ENCODE measurements around the gene TMEM151A.
"Not testable (repeated sequence)": the region's sequence is repeated elsewhere in the genome, so short reads cannot be mapped to it uniquely, and the experiment has no call there.

The TMEM151A gene

DNA sequence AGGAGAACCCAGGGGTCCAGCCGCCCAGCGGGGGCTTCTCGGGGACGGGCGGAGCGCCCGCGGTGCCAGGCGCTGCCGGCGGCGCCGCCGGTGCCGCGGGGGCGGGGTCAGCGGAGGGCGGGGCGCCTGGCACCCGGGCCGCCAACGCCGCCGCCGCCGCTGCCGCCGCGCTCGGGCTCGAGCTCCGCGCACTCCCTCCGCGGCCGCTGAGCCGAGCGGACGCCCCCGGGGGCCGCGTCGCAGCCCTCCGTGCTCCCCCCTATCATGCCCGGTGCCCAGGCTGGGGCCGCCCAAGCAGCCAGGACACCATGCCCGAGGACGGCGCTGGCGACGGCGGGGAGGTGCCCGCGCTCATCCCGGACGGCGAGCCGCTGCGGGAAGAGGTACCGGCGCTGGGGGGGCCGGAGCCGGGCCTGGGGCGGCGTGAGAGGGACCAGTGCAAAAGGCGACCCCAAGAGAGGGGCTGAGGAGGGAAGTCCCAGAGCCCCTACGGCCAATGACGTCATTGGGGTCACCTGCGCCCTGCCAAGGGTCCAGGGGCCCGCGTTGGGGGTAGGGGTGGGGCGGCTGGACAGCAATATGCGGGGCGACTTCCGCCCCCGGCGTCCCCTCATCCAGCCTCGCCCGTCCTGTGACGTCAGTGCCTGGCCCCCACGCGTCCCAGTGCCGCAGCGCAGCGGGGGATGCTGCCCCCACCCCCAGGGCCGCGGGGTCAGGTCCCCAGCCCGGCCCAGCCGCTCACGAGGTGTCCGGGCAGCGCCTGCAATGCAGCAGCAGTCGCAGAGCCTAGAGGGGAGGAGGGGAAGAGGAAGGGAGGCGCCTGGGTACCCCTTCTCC lies at the start of gene TMEM151A:
Gene TMEM151A, plus strand, starts transcription at position 189 of the 837 bp plus-strand sequence. Its CDS starts 120 bp downstream, at position 309.
- DNase-seq: no peak

DNA sequence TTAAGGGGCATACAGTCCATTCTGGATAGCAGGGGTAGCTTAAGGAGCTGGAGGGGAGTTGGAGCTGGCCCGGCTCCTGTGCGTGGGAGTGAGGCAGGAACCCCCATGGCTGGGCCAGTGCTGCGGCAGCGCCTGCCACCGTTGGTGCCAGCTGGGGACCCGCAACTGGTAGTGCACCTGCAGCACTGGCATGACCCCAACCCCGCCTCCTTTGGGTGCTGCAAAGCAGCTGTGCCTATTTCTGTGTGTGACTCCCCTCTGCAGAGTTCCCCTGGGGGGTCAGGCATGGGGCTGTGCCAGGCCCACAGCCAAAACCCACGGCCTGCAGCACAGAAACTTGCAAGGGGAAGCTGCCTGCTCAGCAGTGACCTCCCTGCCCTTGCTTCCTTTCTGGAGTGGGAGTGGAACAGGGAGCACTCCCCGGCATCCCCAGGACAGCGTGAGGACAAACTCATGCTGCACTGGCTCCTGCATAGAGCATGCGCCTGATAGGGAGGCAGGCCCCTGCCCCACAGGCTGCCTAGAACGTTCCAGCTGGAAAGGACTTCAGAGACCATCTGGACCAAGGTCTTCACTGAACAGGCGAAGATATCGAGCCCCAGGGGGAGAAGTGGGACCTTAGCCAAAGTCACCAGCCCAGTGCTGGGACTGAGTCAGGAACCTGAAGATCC lies 49.5 kb upstream of the TMEM151A start:
- no peak for DNase-seq

DNA sequence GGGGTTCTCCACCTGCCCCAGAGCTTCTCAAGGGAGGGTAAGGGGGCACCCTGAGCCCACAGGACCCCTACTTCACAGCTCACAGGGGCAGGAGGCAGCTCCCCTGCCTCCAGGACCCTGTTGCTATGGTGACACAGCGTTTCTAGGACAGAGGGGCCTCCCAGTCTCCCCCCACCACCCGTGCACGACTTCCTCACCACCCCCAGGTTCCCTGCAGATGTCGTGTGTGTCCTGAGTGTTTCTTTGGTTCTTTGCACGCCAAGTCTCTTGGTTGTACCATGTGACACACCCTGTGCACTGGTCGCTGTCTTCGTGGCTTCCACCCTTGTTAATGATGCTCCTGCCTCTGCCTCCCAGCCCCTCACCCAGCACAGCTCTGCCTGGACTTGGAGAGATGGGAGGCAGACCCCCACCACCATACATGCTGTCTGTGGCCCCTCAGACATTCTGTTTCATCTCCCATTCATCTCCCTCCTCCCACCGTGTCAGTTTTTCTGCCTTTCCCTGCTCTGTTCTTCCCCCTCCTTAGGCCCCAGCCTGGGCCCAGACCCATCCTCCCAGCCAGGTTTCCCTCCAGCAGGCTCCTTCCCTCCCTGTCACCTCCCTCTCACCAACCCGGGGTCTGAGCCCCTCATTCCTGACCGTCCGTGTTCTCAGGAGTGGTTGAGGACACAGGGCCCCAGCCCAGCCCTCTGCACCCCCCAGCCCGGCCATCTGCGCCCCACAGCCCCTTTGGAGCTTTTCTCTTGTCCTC lies 47.7 kb upstream of the TMEM151A start:
- no peak for DNase-seq

DNA sequence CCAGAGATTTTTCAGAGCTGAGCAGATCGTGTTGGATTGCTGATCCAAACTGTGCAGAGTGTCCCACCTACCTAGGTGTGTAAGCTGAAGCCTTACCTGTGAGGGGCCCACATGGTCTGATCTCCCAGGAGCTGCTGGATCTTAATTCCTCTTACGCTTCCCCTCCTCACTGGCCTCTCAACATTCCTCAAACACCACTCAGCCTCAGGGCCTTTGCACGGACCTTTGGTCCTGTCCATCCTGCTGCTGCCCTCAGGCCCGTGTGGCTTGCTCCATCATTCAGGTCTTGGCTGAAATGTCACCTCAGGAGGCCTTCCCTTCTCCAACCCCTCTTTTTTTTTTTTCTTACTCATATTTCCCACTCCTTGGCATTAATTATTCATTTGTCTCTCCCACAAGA lies 44.4 kb upstream of the TMEM151A start:
- no peak for DNase-seq

DNA sequence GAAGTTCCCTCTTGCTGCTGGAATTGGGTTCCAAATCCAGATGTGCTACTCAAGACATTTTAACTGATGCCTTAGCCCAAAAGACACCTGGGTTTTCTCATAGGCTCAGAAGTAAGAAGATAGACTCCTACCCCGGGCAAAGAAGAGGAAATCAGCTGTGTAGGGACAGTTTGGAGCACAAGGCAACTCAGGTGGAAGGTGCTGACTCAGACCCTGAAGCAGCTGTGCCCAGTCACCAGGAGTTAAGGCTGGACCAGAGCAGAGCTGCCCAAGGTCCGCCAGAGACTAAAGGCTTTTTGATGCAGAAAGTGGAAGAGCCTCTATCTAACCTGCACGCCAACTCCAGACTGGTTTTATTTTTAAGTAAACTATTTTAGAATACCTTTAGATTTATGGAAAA lies 43.9 kb upstream of the TMEM151A start:
- DNase-seq: no peak

DNA sequence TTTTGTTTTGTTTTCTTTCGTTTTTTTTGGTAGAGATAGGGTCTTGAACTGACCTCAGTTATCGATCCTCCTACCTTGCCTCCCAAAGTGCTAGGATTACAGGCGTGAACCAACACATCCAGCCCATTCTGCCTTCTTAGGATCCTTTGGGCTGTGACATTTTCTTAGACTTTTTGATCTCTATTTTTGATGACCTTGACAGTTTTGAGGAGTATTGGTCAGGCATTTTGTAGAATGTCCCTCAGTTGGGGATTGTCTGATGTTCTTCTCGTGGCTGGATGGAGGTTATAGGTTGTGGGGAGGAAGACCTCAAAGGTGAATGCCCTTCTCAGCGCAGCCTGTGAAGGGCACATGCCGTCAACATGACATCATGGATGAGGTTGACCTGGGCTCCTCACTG lies 42.8 kb upstream of the TMEM151A start:
- no peak for DNase-seq

DNA sequence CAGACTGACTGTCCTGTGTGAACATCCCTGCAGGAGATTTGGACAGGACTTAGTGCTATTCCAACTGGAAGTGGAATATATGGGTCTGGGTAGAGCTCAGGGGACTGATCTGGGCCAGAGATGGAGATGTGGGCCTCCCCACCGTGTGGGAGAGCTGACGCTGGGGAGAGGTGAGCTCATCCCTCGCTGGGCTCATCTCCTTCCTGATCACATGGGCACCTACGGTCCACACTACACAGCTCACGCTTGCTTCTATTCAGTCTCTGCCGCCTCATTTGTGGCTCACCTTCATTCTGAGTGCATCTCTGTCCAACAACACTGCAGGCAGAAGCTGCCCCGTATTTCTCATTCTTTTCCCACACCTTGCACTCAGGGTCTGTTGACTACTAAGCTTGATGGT lies 39.9 kb upstream of the TMEM151A start:
- no peak for DNase-seq

DNA sequence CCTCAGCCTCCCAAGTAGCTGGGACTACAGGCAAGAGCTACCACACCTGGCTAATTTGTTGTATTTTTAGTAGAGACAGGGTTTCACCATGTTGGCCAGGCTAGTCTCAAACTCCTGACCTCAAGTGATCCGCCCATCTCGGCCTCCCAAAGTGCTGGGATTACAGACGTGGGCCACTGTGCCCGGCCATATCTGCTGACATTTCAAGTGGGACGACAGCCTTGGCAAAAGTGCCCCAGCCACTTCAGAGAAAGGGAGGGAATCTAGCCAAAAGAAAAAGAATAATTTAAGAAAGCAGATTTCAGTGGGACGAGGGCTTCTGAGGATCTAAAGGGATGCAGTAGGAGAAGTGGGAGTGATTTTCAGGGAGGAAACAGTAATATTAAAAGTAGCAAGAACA lies 38.6 kb upstream of the TMEM151A start:
- not testable (repeated sequence) for DNase-seq

DNA sequence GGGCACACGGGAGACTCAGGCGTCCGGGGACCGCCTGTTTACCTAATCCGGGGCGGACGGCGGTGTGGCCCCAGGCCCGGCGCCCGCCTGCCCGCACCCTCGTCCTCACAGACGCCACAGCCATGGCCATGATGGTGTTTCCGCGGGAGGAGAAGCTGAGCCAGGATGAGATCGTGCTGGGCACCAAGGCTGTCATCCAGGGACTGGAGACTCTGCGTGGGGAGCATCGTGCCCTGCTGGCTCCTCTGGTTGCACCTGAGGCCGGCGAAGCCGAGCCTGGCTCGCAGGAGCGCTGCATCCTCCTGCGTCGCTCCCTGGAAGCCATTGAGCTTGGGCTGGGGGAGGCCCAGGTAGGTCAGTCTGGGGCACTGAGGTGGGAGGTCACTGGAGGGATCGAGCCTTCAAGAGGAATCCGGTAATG lies 33.2 kb upstream of the TMEM151A start:
- no peak for DNase-seq

DNA sequence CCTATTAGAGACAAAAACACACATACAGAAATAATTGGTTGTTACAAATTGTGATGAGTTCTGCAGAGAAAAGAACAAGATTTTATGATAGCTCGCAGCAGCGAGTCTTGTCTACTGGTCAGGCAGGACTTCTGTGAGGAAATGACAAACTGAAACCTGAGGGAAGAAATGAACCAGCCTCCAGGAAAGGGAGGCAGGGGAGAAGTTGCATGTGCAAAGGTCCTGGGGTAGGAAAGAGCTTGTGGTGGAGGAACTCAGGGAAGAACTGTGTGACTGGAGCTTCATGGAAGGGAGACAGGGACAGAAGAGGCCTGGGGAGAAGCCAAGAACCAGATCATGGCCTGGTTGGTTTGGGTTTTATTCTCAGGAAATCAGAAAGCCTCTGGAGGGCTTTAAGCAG lies 32.5 kb upstream of the TMEM151A start:
- no peak for DNase-seq

DNA sequence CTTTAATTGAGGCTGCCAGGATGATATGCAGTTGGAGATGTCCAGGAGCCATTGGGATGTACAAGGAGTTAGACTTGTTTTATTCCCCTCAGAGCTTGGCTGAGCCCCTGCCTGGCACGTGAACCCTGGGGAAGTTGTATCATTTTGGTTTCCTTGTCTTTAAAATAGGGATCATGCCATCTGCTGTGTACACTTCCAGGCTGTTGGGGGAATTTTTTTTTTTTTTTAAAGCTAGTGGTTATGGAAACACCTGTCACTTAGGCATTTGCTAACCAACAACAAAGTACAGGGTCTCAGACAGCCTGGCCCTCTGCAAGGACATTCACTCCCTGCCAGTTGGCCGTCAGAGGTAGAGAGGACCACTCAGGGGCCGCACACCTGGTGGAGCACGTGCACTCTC lies 31.7 kb upstream of the TMEM151A start:
- DNase-seq: no peak

DNA sequence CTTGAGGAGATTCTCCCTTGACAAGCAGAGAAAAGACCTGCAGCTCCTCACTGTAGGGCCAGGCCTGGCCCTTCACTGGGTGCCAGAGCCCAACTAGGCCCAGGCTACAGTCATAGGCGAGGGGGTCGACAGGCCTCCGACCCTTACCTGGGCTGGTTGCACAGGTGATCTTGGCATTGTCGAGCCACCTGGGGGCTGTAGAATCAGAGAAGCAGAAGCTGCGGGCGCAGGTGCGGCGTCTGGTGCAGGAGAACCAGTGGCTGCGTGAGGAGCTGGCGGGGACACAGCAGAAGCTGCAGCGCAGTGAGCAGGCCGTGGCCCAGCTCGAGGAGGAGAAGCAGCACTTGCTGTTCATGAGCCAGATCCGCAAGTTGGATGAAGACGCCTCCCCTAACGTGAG lies 30.1 kb upstream of the TMEM151A start:
- DNase-seq: no peak

DNA sequence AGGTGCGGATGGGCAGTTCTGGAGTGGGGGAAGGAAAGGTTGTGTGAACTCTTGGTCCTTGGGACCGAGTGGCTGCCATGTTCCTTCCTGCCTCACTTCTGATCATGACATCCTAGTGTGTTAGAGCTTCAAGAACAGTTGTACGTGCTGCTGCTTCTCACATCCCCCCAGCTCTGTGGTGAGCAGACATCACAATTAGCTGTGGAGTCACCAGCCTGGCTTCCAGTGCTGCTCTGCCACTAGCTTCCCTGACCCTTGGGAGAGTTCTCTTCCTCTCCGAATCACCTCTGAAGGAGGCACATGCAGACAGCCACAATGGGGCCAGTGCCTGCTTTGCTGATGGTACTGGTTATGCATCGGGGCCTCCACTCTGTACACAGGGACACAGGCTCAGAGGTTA lies 29.5 kb upstream of the TMEM151A start:
- DNase-seq: no peak

DNA sequence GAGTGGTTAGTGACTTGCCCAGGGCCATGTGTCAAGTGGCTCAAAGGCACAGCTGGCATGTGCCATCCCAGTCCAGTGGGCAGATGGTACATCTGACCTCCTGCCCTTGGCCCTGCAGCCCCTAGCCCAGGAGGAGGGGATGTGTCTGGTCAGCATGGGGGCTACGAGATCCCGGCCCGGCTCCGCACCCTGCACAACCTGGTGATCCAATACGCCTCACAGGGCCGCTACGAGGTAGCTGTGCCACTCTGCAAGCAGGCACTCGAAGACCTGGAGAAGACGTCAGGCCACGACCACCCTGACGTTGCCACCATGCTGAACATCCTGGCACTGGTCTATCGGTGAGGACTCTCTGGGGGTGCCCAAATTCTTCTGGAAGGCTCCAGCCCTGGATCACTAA lies 29.0 kb upstream of the TMEM151A start:
- no peak for DNase-seq

DNA sequence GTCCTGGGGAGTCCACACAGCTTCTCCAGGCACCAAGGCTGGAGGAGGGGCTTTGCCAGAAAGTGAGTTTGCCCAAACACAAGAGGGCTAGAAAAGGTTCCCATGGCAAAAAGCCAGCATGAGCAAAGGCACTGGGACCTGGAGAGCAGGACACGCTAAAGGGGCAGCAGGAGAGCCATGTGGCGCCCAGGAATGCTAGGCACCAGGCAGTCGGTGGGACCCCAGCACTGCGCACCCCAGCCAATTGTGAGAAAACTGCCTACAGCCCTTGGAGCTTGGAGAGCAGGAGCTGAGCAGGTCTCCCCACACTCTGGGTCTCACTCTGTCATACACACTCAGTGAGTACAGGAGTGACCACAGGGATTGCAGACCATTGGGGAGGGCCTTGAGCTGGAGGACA lies 28.5 kb upstream of the TMEM151A start:
- DNase-seq: no peak

DNA sequence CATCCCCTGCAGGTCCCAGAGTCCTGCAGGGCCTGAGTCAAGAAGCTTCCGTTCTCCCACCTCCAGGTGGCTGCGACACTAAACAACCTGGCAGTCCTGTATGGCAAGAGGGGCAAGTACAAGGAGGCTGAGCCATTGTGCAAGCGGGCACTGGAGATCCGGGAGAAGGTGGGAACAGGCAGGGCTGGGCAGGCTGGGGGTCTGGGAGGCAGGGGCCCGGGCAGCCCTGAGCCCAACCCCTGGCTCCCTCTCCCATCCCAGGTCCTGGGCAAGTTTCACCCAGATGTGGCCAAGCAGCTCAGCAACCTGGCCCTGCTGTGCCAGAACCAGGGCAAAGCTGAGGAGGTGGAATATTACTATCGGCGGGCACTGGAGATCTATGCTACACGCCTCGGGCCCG lies 27.9 kb upstream of the TMEM151A start:
- DNase-seq: no peak

DNA sequence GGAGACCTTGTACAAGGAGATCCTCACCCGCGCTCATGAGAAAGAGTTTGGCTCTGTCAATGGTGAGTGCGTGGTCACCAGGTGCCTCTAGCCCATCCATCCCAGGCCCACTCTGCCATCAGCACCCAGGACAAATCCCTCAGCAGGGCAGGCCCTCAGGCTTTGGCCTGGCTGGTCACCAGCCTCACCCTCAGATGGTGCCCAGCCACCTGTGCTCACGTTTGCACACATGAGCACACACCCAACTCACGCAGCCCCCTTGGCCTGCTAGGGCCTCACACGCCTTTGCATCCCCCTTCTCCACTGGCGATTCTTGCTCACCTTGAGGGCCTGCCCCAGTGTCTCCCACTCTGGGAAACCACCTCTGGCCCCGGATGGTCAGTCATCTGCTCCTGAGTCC lies 27.3 kb upstream of the TMEM151A start:
- no peak for DNase-seq

DNA sequence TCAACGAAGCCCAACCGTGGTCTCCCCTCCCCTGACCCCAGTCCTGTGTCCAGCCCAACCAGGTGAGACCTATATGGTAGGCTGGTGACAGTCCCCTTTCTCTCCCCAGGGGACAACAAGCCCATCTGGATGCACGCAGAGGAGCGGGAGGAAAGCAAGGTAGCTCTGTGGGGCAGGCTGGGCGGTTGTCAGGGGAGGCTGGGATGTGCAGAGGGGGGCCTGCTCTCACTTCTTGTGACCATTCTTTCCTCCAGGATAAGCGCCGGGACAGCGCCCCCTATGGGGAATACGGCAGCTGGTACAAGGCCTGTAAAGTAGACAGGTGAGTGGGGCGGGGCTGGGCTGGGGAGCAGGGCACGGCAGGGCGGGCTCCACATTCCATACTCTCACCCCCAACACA lies 26.8 kb upstream of the TMEM151A start:
- peak; percentile 32 for DNase-seq

DNA sequence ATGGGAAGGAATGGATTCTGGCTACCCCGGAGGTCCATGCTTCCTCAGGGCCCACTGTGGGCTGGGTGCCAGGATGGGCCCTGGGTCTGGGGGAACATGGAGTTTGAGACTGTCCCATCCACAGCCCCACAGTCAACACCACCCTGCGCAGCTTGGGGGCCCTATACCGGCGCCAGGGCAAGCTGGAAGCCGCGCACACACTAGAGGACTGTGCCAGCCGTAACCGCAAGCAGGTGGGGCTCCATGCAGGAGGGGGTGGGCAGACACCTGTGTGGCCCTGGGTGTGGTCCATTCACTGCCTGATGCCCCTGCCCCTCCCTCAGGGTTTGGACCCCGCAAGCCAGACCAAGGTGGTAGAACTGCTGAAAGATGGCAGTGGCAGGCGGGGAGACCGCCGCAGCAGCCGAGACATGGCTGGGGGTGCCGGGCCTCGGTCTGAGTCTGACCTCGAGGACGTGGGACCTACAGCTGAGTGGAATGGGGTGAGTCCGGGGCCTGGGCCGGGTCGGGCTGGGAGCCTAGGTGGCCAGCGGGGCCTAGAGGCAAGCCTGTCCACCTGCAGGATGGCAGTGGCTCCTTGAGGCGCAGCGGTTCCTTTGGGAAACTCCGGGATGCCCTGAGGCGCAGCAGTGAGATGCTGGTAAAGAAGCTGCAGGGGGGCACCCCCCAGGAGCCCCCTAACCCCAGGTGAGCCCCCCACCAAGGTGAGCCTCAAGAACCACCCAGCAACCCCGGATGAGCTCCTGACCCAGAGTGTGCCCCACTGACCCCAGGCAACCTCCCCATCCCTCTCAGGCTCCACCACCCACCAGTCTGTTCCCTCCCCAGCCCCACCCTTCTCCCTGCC lies 25.9 kb upstream of the TMEM151A start:
- no peak for DNase-seq

DNA sequence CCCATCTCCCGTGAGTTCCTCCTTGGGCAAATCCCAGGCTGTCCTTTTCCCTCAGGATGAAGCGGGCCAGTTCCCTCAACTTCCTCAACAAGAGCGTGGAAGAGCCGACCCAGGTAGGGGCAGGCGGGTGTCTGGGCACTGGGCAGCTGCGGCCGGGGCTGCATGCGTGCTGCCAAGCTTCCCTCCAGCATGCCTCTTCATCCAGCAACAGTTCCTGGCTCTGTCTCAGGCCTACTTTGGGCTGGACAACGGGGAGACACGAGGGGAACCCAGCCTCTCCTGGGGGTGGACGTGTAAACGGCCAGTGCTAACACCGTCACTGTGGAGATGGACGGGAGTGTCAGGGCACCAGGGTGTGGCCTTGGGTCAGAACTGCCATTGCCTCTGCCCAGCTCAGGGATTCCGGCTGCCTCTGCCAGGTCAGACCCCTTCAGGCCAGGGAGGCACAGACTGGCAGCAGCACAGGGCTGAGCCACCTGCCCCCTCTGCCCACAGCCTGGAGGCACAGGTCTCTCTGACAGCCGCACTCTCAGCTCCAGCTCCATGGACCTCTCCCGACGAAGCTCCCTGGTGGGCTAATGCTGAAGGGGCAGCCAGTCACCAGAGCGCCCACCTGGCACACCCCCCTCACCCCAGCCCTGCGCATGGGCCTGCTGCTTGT lies 25.2 kb upstream of the TMEM151A start:
- no peak for DNase-seq

DNA sequence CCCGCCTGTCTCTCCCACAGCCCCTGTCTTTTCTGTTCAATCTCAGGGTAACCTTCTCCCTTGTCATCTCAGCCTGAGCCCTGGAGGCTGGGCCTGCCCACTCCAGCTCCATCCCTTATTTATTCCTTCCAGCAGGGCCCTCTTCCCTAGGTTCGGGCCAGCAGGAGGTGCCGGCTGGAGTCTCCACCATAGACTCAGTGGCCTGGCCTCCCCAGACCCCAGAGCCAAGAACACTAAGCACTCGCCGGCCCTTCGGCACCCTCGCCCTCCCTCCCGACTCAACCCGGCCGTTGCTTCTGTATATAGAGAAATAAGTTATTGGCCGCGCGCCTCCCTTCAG lies 24.7 kb upstream of the TMEM151A start:
- no peak for DNase-seq
